ENCODE measurements around the gene ACOT11.

- TF ChIP-seq, protein P1, sequence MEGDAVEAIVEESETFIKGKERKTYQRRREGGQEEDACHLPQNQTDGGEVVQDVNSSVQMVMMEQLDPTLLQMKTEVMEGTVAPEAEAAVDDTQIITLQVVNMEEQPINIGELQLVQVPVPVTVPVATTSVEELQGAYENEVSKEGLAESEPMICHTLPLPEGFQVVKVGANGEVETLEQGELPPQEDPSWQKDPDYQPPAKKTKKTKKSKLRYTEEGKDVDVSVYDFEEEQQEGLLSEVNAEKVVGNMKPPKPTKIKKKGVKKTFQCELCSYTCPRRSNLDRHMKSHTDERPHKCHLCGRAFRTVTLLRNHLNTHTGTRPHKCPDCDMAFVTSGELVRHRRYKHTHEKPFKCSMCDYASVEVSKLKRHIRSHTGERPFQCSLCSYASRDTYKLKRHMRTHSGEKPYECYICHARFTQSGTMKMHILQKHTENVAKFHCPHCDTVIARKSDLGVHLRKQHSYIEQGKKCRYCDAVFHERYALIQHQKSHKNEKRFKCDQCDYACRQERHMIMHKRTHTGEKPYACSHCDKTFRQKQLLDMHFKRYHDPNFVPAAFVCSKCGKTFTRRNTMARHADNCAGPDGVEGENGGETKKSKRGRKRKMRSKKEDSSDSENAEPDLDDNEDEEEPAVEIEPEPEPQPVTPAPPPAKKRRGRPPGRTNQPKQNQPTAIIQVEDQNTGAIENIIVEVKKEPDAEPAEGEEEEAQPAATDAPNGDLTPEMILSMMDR (IDR thresholded peaks at IDR 0.05 in 2 of 3, conservative IDR thresholded peaks at IDR 0.05 in 1 of 3; ENCODE audit: control insufficient read depth in 2 of 3, extremely low read depth in 1 of 3, insufficient read depth in 1 of 3, low read depth in 3 of 3, low read length in 3 of 3): no peak
- TF ChIP-seq NR2C2 (IDR thresholded peaks at IDR 0.05; ENCODE audit: borderline replicate concordance, control insufficient read depth, insufficient read length, low read depth) (no peak), POLR2A (IDR thresholded peaks at IDR 0.05; ENCODE audit: low read depth, low read length) (no peak), ASH2L (IDR thresholded peaks at IDR 0.05; ENCODE audit: borderline replicate concordance, low read depth) (no peak)
Measured at GRCh38 chr1:54583307-54583686, 35.3 kb downstream of the ACOT11 start.
